NCI-H1694 treated with DMSO at 0.1 percent for 48 hours (cell line): ENCODE data around the gene CNNM2.
"Not testable (repeated sequence)": the region's sequence is repeated elsewhere in the genome, so short reads cannot be mapped to it uniquely, and the experiment has no call there.

Source experiments
- DNase-seq: peaks from one replicate; lab custom pipeline; 2025; lab: John Stamatoyannopoulos, UW

CNNM2 gene

DNA sequence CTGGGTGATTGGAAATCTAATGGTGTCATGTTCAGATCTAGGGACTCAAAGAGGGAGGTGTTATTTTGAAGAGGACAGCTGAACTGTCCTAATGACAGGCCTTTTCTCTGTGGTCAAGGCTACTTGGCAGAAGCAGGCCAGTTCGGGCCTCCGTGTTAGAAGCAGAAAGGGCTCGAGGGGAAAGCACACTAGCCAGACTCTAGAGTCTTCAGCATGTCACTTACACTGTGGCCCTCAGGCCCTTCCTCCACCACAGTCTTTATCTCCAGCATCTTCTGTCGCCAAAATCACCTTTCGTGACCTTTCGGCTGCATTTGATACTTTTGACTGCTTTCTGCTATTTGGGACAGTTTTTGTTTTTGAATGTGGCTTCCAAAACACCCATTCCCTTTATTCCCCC is 123.3 kb downstream of the CNNM2 start:
- DNase-seq, result no peak

DNA sequence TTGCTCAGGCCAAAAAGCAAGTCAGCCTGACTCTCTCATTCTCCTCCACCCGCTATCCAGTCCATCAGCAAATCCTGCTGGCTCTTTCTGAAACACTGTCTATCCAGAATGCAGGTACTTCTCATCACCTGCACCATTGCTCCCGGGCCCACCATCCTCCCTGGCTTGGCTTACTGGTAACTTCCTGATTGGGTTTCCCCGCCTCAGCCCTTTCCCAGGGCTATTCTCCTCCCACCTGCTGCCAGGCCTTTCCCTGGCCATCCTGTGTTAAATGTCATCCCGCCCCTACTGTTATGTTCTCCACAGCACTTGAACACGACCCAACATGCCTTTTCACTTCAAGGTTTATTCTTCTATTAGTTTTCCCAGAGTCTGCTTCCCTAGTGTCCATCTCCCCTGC is 124.0 kb downstream of the CNNM2 start:
- no peak for DNase-seq

DNA sequence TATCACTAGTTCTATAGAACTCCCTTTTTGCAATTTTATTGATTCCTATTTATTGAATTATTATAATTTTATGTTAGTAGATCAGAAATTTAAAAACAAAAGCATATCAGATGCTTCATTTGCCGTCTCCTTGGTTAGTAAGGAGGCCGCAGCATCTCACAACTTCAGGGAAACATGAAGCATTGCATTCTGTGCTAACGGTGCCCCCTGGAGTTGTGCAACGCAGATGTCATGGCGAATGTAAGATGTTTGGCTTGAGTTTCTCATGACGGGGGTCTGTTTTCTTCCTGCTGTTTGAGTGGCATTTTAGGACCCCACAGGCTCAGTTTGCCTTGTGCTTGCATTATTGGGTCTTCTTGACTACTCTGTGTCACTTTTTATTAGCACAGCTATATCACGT is 124.8 kb downstream of the CNNM2 start:
- DNase-seq, result no peak

DNA sequence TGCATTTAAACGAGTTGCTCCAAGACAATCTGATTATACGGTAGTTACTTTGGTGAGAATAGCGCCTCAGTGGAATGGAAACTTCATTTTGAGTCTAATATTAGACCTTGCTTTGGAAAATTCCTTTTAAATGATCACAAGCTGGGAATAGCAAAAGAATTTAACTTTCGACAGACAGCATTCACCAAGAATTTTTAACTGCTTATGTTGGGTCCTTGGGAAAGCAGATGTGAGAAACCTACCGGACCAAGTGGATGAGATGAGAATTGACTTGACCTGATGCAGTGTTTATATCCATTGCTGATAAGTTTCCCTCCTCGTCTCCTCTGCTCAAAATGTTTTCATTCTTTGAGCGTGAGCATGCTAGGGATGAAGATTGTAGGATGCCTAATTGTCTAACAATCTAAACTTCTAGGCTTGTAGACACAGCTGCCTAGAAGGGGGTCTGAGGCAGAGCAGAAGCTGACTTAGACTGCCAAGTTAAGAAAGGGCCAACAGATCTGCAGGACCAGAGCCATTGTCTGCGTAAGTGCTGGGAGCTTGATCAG is 126.9 kb downstream of the CNNM2 start:
- DNase-seq, result no peak

DNA sequence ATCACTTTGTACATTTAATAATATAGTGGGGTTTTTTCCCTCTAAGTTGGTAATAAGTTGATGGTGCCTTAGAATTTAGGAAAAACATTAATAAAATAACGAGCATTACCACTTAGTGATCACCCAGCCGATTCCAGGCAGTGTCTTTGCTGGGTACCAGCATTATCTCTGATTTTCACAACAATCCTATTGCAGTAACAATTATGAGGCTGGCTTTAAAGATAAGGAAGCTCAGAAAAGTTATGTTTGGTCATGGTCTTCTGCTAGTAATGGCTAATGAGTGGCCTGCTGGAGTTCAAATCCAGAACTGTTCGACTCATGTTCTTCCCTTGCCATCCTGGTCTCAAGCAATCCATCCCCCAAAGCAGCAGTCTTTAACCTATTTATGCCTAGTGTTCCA is 127.9 kb downstream of the CNNM2 start:
- DNase-seq, result no peak

DNA sequence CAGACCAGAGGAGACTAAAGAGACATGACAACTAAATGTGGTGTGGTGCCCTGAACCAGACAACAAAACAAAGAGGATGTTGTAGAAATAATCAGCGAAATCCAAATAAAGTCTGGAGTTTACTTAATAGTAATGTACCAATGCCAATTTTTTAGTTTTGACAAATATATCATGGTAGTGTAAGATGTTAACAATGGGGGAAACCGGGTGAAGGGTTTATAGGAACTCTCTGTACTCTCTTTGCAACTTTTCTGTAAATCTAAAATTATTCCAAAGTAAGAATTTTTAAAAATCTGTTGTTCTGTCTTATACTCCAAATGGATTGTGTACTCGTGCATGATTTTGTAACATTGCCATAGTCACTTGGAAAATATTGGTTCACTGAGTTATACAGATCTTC is 129.3 kb downstream of the CNNM2 start:
- DNase-seq, result no peak

DNA sequence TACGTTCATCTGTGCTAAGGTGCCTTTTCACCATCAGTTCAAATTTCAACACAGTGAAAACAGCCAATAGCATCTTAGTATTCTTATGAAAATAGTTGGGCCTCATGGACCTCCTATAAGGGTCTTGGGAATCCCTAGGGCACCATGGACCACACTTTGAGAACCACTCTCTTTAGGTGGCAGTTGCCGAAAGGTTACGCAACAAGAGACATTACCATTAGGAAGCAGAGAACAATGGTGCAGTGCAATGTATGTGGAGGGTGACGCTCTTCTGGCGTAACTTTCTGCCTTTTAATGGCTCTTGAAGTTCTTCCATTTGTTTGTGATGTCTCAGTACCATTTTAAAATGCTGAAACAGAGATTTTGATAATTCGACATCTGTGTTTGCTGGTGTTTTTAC is 131.1 kb downstream of the CNNM2 start:
- no peak for DNase-seq

DNA sequence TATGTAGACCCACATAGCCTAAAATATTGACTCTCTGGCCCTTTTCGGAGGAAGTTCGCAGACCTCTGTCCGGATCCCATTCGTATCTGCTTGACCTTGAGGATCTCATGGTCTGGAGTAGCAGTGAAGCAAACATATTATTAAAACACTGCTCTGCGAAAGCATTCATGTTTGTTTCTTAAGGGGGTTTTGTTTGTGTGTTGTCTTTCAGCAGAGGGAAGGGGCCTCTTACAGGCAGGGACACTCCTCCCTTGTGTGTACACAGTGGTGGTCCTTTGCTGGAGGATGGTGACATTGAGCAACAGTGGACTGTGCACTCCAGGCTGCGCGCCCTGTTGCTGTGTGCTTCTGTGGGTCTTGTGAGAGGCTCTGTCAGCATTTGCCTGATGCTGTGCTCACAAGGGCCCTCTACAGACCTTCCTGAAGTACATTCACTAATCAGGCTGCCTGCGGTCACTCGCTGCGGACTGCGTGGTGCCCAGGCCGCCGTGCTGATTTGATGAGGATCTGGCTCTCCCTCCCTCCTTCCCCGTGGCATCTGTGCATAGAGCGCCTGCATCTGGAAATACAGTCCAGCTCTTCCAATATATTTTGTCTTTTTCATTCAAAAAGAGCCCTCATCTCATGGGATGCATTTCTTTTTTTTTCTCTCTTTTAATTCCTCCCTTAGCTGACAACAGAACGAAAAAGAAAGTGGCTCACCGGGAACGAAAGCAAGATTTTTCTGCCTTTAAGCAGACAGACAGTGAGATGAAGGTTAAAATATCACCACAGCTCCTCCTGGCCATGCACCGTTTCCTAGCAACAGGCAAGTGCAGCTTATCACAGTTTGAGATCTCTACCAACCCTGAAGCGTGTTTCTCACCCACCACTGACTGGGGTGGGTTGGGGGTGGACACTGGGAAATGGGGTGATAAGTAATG is 135.8 kb downstream of the CNNM2 start:
- no peak for DNase-seq

DNA sequence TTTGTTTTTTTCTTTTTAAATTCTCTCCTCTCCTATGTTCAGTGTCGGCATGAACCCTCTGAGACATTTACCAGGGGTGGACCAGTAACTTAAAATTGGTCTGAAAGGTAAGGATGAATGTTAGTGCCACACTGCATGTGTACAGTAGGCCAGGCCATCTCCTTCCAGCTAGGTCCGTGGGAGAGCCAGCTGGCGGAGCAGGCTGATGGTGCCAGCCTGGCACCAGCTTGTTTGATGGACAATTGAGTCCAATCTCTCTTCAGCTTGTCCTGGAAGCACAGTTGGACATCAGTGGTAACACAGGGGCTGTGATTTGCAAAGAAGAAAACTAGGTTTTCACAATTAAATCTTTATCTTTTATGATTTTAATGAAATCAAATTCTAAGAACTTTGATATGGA is 136.5 kb downstream of the CNNM2 start:
- no peak for DNase-seq

DNA sequence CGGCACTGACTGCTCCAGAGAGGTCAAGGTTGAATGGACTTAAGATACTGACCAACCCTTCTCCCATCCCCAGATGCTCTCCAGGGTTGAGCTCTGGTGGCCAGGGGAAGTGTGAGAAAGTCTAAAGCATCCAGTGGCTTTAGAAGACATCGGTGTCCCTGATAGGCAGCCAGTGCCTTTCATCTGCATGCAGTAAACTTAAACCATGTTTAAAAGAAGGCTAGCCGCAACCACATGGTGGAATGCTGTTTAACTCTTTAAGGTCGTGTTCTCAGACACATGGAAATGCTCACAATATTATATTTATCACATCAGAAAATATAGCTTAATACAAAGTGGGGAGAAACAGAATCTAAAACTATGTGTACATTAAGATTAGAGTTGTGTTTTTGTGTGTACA is 137.0 kb downstream of the CNNM2 start:
- DNase-seq, result no peak

DNA sequence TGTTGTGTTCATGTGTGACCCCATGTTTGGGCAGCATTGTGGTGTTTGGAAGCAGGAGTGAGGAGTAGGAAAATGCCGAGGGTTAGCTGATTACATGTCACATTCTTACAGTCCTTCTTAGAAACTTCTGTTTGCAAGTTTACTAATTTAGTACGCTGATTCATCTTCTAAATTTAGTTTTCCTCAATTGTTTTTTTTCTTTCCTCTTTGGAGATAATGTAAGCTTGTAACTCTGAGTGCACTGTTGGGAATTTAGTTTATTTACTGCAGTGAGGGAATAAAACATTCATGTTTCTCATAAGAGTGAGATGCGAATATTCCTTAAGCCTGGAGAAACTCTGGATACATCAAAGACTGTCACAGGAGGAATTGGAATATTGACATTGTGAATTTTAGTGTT is 139.9 kb downstream of the CNNM2 start:
- DNase-seq, result no peak

DNA sequence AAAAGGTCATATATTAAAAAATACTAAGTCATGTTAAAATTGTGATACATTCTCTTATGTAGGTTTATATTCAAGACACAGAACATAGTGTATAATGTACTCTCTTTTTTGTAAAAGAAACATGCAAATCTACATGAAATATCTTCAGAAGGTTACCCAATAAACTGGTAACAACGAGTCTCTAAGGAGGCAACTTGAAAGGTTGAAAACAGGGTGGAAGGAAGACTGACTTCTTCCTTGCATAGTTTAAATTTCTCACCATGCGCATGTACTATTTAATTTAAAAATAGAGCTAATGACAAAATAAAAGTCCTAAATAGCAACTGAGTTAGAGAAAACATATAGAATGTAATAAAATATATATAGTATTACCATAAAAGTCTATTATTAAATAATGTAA is 142.5 kb downstream of the CNNM2 start:
- no peak for DNase-seq

DNA sequence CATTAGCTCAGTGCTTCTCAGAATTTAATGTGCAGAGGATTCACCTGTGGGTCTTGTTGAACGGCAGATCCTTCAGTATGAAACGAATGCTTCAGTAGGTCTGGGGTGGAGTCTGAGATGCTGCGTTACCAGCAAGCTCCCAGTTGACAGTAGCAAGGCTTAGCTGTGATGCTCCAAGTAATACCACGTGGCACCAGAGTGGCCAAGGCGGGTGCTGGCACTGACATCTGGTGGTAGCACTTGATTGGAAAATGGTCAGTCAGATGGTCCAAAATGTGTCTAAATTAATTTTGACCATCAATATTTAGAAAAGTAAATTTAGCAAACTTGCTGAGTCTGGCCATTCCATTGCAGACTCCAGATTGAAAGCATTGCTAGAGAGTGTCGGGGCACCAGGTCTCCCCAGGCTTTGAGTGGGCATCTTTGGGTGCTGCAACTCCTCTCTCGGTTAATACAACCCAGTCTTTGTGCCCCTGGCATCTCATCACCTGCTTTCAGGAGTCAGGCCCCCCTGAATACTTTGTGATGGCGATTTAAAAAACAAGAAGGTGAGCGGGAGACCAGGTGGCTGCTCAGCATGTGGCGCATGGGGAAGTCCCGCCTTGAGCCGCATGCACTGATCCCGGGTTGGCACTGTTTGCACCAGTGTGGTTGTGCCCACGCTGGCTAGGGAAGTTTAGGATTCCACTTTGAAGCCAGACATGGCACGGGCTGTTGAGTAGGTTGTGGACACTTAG is 144.9 kb downstream of the CNNM2 start:
- no peak for DNase-seq

DNA sequence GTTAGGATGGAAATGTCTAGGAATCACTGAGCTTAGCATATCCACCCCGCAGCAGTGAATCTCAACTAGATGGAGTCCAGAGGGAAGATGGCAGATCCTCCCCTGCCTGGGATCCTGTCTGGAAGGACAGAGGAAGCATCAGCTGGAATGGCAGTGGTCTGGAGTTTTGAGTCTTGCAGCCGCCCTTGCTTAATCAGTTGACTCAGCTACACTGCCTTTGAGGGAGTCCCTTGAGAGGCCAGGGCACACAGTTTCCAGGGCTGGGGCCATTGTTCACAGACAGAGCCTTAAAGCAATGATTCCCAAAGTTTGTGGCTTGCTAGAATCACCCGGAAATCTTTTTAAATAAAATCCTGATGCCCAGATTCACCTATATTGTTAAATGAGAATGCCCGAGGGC is 146.9 kb downstream of the CNNM2 start:
- no peak for DNase-seq

DNA sequence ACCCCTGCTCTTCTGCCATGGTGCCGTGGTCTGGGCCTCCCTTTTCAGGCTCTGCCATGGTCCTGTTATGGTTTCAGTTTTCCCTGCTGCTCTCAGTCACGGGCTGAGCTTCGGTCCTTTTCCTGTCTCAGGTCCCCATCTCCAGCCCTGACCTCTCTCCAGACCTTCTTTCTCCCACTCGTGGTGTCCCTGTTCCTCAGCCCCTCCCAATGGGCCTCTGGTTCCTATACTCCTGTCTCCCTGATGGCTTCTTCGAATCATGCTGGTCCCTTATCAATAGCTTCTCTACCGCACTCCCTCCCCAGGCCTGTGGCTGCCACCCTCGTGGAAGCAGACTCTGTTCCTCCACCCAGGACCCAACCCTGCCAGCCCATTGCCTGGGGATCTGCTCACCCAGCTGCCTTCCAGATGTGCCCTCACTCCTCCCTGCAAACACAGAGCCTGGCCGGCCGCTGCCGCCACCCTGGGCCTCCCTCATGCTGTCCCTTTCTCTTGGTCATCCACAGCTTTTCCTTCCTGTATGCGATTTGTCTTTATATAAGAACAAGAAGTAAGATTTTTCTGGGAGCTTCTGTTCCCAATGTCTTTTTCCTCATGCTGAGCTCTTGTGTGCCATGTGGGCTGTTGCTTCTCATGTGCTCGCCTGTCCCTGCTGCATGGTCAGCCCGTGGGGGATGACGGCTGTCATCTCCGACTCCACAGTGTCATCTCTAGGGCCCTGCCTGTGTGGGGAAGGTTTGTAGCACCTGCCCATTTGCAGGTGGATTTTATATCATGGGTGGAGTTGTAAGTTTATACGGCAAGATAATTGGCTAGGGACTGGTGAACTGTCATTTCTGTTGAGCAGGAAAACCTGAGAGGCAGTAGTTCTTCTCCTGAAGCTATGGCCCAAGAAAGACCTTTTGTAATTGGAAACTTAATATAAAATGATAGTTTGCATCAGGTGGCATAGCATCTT is 148.3 kb downstream of the CNNM2 start:
- no peak for DNase-seq

DNA sequence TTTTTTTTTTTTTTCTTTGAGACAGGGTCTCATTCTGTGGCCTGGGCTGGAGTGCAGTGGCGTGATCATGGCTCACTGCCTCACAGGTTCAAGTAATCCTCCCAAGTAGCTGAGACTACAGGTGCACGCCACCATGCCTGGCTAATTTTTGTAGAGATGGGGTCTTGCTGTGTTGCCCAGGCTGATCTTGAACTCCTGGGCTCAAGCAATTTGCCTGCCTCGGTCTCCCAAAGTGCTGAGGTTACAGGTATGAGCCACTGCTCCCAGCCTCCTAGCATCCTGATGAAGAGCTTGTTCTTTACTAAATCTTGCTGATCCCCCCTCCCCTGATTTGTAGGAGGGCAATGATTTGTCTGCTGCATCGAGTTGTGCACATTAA is 149.0 kb downstream of the CNNM2 start:
- not testable (repeated sequence) for DNase-seq

DNA sequence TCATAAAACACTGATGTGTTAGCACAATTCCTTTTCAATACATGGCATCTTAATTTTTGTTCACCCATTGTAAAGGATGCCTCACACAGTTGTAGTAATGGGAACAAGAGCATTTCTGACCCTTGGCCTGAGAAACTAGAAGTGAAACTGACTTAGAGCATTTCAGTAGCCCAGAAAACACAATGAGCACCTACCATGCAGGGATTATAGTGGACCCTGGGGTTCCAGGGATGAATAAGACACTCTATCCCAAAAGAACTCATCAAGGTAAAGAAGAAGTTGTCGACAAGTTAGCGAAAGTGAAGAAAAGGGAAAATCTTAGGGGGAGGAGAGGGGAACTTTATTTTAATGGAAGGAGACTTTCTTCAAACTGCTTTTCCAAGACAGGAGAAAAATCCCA is 149.4 kb downstream of the CNNM2 start:
- no peak for DNase-seq

DNA sequence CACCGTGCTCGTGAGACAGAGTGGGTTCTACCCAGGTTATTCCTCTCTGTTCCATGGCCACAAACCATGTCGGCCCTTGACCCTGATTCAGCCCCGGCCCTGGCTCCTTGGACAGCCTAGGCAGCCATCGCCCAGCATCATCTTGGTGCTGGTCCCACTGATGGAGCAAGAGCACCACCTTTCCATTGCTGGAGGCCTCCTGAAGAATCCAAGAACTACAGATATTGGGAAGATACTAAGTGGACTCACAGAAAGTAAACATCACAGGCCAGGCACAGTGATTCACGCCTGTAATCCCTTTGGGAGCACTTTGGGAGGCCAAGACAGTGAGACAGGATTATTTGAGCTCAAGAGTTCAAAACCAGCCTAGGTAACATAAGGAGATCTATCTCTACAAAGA is 149.9 kb downstream of the CNNM2 start:
- DNase-seq, result no peak

DNA sequence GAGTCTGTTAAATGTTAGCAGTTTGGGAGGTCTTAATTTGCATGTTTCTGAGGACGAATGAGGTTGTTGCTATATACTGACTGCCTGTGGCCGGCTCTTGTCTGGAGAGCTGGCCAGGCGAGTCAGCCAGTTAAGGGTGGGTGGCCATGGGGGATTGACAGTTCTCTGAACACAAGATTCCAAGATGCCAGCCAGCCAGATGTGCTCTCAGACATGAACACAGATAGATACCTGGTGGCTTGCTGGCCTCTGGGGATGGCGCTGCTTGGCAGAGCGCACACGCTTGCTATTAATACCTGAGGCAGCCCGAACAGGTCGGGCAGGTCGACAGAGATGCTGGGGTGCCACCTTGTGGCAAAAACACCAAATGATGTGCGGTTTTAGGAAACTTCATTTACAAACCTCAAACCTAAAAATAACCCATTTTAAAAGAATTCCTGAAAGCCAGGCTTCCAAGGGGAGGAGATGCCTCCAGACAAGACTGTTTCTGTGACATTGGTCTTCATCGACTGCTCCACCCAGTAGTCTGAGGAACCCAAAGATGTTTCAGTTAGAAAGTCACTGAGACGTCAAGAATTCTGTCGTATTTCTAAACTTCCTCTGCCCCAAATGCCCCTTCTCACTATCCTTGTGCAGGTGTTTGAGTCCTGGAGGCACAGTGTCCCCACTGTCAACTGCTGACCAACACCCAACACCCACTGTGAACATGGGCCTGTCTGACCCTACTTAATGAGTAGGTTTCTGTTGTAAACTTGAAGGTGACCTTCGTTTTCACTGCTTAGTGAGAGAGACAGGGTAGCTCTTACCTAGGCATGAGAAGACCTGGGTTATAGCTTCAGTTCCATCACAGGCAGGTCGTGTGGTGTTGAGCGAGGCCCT is 151.6 kb downstream of the CNNM2 start:
- peak; percentile 13 for DNase-seq

DNA sequence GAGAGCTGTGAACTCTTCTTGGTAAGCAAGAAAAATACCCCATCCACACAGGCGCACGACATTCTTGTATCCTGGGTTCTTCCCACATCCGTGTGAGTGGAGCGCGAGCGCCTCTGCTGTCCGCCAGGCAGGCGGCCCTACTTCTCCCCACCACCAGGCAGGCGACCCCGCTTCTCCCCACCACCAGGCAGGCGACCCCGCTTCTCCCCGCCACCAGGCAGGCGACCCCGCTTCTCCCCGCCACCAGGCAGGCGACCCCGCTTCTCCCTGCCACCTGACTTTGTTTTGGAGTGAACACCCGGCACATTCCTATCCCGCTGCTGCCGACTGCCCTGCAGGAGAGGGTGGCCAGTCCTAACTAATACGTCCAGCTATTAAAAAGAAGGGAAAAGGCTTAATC is 154.2 kb downstream of the CNNM2 start:
- DNase-seq, result no peak

DNA sequence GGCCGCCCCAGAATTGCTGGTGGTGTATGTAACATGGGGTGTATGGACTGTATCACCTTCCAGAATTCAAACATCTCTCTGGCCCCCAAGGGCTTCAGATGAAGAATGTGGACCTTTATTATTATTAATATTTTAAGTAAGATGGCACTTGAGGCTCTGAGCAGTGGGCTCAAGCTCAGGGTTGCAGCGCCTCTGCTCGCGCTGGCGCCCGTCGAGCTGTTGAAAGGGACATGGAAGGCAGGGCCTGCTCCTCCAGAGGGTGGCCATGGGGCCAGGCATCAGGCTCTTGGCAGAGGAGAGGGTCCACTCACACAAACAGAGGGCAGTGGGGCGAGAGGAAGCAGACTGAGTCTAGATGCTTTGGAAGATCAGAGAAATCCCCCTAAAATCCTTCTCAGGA is 154.8 kb downstream of the CNNM2 start:
- DNase-seq, result no peak
